A673 (cell line): ENCODE results near the gene PMFBP1. TPM values are rescaled to one million over a fixed set of nuclear protein-coding genes. Genes with fewer than 3 reads are reported as not detected.

Experiments used
- BruUV-seq: library from RNA; stranded (reverse); fragments of 400-500 nt; replicated peaks from 2 replicates; lab custom pipeline; 2021; lab: Mats Ljungman, UMichigan
- CTCF ChIA-PET: fragments of 300-600 bp; sonication (Branson Sonifier 250); formaldehyde crosslinking; loops from one replicate; lab custom pipeline; 2022; ENCODE audit warnings: antibody characterized with exemption; lab: Charles Lee
- POLR2A ChIA-PET: fragments of 300-600 bp; sonication (Branson Sonifier 250); formaldehyde crosslinking; loops from one replicate; lab custom pipeline; 2022; ENCODE audit warnings: antibody characterized with exemption; ENCODE audit not compliant: low non-redundant PET; lab: Charles Lee
- DNase-seq: peaks from one replicate; pipeline ENCODE4 v3.0.0-alpha.2; 2015; ENCODE audit warnings: low spot score
- H3K27ac ChIP-seq: fragments of 200-600 bp; sonication (generic); 2 replicates; pipeline ENCODE4 v1.5.1; 2016; ENCODE audit warnings: mixed run types, low read depth, mild to moderate bottlenecking, mixed read lengths, antibody characterized with exemption, low read length; ENCODE audit not compliant: poor library complexity, severe bottlenecking
- H3K27me3 ChIP-seq: fragments of 200-600 bp; sonication (generic); replicated peaks from 2 replicates; pipeline ENCODE4 v1.6.1; 2017; ENCODE audit warnings: mixed run types, low read depth, mild to moderate bottlenecking, mixed read lengths, antibody characterized with exemption, low read length; ENCODE audit not compliant: insufficient read depth, poor library complexity
- H3K36me3 ChIP-seq: fragments of 200-600 bp; sonication (generic); 2 replicates; pipeline ENCODE4 v1.6.1; 2016; ENCODE audit warnings: mixed run types, mild to moderate bottlenecking, mixed read lengths, antibody characterized with exemption, low read length; ENCODE audit not compliant: insufficient read depth, poor library complexity, severe bottlenecking
- H3K4me1 ChIP-seq: fragments of 200-600 bp; sonication (generic); 2 replicates; pipeline ENCODE4 v1.6.1; 2017; ENCODE audit warnings: mixed run types, mild to moderate bottlenecking, mixed read lengths, antibody characterized with exemption, low read length; ENCODE audit not compliant: insufficient read depth, poor library complexity, severe bottlenecking
- H3K4me3 ChIP-seq: fragments of 200-600 bp; sonication (generic); 2 replicates; pipeline ENCODE4 v1.5.1; 2016; ENCODE audit warnings: low read depth, mixed run types, mild to moderate bottlenecking, mixed read lengths, low read length; ENCODE audit not compliant: poor library complexity, severe bottlenecking
- H3K9me3 ChIP-seq: fragments of 200-600 bp; sonication (generic); 2 replicates; pipeline ENCODE4 v1.6.1; 2016; ENCODE audit warnings: mixed run types, low read depth, mild to moderate bottlenecking, mixed read lengths, antibody characterized with exemption, low read length; ENCODE audit not compliant: poor library complexity, severe bottlenecking
- CTCF ChIP-seq: fragments of 300-800, 200-600 bp; sonication (generic); conservative IDR thresholded peaks from 2 replicates; pipeline ENCODE4 v1.5.1; 2017; ENCODE audit warnings: low read depth, mild to moderate bottlenecking, antibody characterized with exemption, low read length, moderate library complexity, mixed read lengths
- EZH2 ChIP-seq: fragments of 200-600 bp; sonication (generic); IDR thresholded peaks from 2 replicates; pipeline ENCODE4 v1.6.1; 2017; ENCODE audit warnings: borderline replicate concordance, low read depth, mild to moderate bottlenecking, mixed read lengths, antibody characterized with exemption, low read length; ENCODE audit not compliant: poor library complexity, severe bottlenecking
- intact Hi-C: fragments of 100-400 bp; cut with micrococcal nuclease; formaldehyde crosslinking; loops from one replicate; pipeline ENCODE4 v1.10.0; 2022; ENCODE audit not compliant: unreplicated experiment
- total RNA-seq: library from RNA; stranded (reverse); gene quantifications from 2 replicates; pipeline ENCODE4 v1.2.3, GENCODE V29; 2021

PMFBP1 gene
- total RNA-seq, 1 experiment from 2014 or later, result 1.2 TPM

- Histone ChIP-seq H3K36me3 (no peaks in the 10 kb centered on the region), H3K9me3 (no peaks in the 10 kb centered on the region), H3K27me3 (no peaks in the 10 kb centered on the region), H3K4me1 (no peaks in the 10 kb centered on the region), H3K4me3 (no peak overlapping the region), H3K27ac (no peak overlapping the region)
- ChIA-PET CTCF (no interaction called here), POLR2A (no interaction called here)
- no peak for DNase-seq
- intact Hi-C loops, result no loop called here
- BruUV-seq, result no TSS peak
- TF ChIP-seq EZH2 (no peak), CTCF (no peak)
Observed at GRCh38 chr16:72187551-72187950, 15.6 kb upstream of the PMFBP1 start.

- no peak for DNase-seq
- intact Hi-C loops, result no loop called here
- no peak for TF ChIP-seq EZH2
- TF ChIP-seq CTCF, result no peak
- Histone ChIP-seq H3K4me1 (no peaks in the 10 kb centered on the region), H3K27me3 (peaks cover 9% of the 10 kb centered on the region), H3K9me3 (no peaks in the 10 kb centered on the region), H3K4me3 (no peak overlapping the region), H3K27ac (no peak overlapping the region), H3K36me3 (no peaks in the 10 kb centered on the region)
- ChIA-PET POLR2A (no interaction called here), CTCF (no interaction called here)
- no TSS peak for BruUV-seq
Observed at GRCh38 chr16:72182976-72183375, 11.0 kb upstream of the PMFBP1 start.

GRCh38 chr16:72179204-72179970 lies 7.4 kb upstream of the PMFBP1 start:
- CTCF ChIA-PET, result no interaction called here
- no TSS peak for BruUV-seq

More at GRCh38 chr16:72179204-72179970, 7.4 kb upstream of the PMFBP1 start:
- TF ChIP-seq CTCF (no peak), EZH2 (no peak)
- intact Hi-C loops, result no loop called here
- no peaks in the 10 kb centered on the region for H3K36me3 ChIP-seq
- no peak overlapping the region for H3K27ac ChIP-seq
- no peaks in the 10 kb centered on the region for H3K4me1 ChIP-seq
- DNase-seq, result no peak
- H3K27me3 ChIP-seq, result peaks cover 16% of the 10 kb centered on the region
- H3K9me3 ChIP-seq, result no peaks in the 10 kb centered on the region
- H3K4me3 ChIP-seq, result no peak overlapping the region
- POLR2A ChIA-PET, result no interaction called here
